Activated CD8-positive, alpha-beta memory T cell treated with anti-CD3 and anti-CD28 coated beads, Interleukin-2, amount 50 U/mL, for 1 hour (primary cell): ENCODE data around the gene SZT2.
"Not testable (repeated sequence)": the region's sequence is repeated elsewhere in the genome, so short reads cannot be mapped to it uniquely, and the experiment has no call there.

ENCODE experiments used
- DNase-seq: peaks from one replicate; pipeline ENCODE4 v3.0.0-alpha.2; 2020; ENCODE audit errors: extremely low read depth

SZT2 gene

DNA sequence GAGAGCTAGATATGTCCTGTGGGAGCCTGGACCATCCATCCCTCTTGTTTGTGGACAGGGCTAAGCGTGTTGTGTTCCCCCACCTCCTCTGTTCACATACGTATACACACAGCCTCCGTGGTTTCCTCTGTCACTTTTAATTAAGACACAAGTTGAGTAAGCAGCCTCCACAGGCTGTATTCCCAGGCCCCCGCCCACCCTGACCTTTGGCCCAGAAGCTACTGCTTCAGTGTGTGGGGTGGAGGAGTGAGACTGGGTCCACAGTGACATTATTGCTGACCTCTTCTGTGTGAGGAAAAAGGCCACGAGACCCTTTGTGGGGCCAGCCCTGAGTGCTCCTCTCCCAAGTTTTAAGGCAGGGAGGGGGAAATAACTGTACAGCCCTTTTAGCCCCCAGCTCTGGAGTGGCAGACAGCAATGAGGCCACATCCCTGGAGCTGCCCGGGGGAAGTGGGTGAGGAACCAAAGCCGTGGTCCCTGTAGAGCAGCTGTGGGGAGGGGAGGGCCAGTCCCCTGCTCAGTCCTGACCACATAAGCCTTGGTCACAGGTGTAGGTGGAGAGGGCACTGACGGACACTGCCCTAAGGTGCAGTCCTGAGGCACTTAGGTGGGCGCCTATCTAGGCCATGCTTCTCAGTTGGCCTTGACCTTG is 26.3 kb upstream of the SZT2 start:
- no peak for DNase-seq

DNA sequence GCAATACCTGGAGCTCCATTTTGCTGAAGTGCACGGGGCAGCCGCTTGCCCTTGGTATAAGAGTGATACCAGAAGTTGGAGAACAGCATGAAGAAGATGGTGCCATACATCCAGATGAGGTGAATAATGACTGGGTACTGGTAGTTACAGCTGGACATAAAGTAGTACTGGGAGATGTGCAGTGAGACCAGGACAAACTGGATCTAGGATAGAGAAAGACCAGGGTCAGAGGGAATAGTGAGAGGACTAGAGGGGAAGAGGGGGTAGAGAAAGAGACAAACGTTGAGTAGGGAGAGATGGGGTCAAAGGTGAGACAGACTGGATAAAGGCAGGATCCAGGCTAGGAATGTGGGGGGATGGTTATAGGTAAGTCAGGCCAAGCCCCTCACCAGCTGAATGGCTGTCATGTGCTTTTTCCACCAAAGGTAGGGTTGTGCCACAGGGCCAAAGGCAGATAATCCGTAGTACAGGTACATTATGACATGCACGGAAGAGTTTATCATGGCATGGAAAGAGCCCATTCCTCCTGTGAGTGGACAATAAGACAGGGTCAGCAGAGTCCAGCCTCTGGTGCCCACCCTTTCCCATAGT is 25.7 kb upstream of the SZT2 start:
- DNase-seq, result no peak

DNA sequence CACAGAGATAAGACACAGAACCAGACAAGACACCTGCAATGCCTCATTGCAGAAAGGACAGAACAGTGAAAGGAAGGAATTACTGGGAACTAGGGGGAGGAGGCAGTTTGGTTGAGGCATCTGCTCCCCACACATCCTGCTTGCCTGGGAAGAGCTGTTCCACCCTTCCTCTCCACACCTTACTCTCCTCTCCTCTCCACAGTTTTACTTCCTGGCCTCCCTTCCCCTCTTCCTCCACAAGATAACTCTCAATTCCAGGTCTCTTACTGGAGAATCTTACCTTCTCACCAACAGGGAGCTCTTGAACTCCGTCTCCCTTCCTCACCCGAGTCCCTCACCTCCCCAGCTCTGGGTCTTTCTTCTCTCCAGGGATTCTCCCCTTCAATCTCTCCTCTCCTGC is 24.0 kb upstream of the SZT2 start:
- DNase-seq, result no peak

DNA sequence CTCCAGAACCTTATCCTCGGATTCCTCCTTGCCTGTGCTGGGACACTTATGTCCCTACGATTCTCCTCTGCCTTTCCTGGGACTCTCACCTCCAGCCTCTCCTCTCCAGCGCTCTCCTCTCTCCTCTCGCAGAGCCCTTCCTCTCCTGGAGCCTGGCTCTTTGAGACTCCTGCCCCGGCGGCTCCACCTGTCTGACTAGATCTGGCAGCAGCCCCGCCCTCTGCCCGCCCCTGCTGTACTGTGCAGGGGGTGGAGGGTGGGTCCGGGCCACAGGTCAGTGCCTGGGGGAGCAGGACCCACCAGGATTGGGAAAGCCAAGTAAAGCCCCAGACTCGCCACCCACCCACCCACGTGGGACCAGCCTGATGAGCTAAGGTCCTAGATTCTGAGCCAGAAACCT is 23.5 kb upstream of the SZT2 start:
- DNase-seq, result no peak

DNA sequence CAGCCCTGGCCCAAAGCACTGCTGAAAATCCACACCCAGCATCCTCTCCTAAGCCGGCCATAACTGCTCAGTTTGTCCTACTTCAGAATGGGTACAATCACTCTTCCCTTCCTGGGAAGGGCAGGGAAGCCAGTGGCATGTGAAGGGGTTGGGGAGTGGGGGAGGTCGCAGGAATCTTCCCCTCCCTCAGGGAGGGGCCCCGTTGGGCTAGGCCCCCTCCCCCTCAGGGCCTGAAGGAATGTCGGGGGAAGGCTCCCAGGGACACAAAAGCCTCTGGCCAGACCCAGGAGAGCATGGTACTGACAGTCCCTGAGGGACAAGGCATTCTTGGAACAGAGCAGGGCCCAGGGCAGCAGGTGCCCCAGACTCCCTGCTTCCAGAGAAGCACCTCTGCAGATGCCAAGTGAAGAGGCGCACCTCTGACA is 23.1 kb upstream of the SZT2 start:
- no peak for DNase-seq

DNA sequence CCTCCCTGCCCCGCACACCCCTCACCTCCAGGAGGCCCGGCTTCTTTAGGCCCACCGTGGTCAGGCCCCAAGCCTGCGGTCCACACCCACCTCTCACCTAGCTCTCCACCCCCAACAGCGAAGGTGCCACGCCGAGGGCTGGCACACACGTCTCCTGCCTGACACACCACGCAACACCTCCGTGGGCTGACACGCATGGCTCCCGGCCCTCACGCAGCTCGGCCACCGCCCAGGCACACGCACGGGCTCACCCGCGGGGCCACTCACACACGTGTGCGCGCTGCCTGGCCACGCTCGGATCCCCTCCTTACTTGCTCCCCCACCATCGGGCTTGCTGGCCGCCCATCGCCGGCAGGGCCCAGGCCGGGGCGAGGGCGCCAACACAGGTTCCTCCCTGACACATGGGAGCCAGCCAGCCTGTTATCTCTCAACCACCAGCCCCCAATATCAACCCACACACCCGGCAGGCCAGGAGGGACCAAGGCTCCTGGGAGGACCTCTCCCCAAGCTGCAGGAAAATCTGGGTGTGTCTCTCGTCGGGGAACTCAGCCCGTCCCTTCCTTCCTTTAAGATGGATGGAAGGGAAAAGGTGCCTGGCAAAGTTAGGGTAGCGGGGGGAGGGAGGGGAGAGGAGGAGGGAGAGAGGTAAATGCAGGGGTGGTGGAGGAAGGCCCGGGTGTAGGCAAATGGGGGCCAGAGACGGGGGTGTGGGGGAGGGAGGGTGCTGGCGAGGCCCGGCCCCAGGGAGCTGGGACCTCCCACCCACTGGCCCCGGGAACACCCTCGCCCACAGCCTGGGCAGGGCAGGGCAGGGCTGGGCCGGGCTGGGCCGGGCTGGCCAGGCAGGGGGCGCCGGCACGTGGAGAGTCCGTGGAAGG is 22.4 kb upstream of the SZT2 start:
- no peak for DNase-seq

DNA sequence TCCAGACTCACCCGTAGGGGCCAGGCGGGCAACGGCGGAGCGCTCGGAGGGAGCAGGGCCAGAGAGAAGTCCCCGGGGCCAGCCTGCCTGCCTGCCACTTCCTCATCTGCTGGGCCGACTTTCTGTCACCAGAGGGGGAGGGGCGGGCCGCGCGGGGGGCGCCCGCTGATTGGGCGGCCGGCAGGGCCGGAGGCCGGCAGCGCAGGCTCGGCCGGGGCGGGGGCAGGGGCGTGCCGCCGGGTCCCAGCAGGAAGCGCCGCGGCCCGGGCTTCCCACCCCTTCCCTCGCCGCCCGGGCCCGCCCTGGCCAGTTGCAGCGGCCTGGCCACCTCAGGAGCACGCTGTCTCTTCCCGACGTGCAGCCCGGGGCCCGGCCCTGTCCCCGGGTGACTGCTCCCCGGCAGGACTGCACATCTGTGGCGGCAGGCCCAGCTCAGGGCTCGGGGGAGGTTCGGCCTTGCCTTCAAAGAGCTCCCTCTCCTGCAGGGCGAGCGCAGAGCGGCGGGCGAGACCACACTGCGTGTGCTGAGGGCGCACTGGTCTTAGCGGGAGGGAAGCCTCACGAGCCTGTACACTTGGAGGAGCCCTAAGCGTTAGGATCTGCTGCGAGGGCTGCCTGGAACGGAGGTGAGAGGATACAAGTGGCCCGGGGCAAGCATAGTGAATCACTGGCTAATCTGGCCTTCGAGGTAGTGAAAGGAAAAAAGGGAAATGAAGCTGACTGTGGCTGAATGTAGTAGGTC is 21.6 kb upstream of the SZT2 start, which contains the start of gene ELOVL1:
TSS of gene ELOVL1 (minus strand) at position 108 of the 742 bp plus-strand sequence. CDS start 2,402 bp downstream, outside the sequence.
- DNase-seq, result no peak

DNA sequence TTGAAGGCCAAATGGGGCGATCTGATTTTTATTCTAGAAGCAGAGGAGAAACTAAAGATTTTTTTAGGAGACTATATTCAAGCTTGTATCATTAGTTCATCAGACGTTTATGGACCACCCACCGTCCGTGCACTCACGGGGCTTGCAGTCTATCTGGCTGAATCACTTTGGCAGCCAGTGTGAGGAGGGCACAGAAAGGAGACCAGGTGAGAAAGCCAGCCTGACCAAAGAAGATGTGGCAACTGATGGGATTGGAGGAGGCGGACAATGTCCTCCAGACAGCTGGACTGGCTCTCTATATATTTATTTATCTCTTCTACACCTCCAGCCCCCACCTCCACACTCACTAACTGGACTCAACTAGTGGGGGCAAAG is 21.1 kb upstream of the SZT2 start:
- no peak for DNase-seq

DNA sequence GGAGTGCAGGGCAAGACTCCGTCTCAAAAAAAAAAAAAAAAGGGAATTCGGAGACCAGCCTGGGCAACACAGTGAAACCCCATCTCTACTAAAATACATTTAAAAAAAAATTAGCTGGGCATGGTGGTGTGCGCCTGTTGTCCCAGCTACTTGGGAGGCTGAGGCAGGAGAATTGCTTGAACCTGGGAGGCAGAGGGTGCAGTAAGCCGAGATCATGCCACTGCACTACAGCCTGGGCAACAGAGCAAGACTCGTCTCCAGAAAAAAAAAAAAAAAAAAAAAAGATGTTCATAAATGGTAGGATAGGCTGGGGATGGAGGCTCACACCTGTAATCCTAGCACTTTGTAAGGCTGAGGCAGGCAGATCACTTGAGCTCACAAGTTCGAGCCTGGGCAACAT is 19.9 kb upstream of the SZT2 start:
- DNase-seq, result not testable (repeated sequence)

DNA sequence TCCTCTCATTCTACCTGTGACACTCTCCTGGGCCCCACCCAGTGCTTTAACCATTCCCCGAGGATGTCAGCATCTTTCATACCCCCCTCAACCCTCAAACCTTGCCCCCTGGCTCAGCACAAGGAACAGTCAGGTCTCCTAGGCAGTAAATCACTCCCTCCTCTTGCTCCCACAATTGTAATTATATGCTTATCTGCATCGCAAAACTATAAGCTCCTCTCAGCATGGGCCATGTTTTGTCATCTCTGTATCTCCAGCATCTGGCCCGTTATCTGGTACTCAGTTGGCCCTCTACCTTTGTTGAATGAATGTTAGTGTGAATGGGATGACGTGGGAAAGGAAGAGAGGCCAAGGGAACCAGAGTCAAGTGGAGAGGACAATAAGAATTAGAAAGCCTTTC is 19.1 kb upstream of the SZT2 start:
- no peak for DNase-seq

DNA sequence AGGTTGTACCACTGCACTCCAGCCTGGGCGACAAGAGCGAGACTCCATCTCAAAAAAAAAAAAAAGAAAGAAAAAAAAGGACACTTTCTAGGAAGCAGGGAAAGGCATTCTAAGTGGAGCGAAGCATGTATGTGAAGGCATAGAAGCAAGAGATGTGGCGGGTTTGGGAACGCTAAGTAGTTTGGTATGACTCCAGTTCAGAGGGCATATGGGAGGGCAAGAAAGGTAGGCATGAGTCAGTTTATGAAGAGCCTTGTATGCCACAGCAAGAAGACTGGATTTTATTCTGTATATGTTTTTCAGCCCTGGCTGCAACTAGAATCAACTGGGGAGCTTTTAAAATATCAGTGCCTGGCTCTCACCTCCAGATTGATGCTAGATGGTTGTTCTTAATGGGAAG is 17.5 kb upstream of the SZT2 start:
- no peak for DNase-seq

DNA sequence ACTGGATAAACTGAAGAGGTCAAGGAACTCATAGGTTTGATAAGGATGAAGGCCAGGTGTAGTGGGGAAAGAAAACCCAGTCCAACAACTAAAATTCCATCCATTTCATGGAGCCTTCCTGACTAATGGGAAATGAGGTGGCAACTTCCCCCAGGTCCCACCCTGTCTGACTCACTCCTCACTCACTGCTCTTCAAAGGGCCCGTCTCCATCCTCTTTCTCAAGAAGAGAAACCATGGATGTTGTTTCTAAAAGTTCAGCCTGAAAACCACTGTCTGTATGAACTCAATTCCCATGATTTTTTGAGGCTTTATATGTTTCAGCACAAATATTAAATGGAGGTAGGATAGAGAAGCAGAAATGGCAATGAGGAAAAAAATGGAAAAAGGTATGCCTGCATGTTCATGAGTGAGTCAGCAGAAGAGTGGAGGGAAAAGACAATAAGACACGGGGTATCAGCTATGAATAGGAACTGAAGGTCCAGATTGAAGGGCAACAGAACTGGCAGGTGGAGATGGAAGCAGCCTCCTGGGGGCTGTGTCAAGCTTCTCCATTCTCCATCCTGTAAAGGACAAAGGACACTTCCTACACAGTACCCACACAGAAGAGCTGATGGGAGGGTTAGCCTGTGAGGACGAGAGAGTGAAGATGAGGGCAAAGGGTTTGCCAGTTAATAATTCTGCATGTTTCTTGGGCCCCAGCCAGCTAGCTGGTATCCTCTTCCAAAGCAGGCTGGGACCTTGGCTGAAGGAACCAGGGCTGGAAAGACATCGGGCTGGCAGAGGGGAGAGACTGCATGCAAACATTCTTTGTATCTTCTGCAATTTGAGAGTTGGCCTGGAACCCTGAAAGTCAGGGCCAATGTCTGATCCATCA is 16.4 kb upstream of the SZT2 start:
- DNase-seq, result no peak

DNA sequence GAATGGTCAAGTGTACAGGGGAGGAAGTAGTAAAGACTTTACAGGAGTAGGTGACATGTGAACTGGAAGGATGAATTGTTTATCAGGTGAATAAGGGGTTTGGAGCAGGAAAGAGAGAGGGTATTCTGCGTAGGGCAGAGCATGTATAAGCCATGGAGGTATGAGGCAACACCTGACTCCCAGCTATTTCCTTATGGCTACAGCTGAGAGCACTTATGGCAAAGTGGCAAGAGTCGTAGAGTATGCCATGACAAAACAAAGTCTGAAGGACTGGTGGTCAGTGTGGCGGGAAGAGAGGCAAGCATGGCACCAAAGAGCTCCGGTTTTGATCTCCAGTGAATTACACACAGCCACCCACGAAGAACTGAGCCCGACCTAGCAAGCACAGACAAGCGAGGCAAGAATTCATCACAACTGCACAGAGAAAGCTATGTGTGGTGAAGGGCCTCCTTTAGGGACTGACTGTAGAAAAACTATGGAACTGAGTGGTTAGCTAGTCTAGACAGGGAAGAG is 12.9 kb upstream of the SZT2 start:
- DNase-seq, result no peak

DNA sequence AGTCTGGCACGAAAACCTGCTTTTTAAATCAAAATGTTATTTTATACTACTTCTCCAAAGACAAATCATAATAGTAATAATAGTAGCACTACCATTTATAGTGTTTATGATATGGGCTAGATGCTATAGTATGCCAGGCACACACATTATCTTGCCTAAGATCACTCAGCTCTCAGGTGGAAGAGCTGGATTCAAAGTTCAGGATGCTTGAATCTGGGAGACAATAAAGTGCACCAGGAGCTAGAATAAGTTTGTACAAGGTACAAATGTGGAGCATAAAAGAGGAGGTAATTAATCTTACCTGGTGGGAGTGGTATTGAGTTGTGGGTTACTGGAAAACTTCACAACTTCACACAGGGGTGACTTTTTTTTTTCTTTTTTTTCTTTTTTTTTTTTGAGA is 11.9 kb upstream of the SZT2 start:
- DNase-seq, result no peak

DNA sequence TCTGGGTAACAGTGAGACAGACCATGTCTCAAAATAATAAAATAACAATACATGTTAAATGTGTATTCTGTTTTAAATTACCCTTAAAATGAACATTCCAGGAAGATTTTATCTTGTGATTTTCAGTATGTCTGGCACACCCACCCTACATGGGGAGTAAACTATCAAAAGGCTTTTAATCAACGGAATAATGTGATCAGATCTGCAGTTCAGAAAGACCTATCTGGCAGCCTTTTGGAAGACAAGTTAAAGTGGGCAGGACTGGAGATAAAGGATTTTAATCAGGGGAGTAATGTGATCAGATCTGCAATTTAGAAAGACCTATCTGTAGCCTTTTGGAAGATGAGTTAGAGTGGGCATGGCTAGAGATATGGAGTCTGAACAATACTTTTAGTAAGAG is 10.2 kb upstream of the SZT2 start:
- DNase-seq, result no peak

DNA sequence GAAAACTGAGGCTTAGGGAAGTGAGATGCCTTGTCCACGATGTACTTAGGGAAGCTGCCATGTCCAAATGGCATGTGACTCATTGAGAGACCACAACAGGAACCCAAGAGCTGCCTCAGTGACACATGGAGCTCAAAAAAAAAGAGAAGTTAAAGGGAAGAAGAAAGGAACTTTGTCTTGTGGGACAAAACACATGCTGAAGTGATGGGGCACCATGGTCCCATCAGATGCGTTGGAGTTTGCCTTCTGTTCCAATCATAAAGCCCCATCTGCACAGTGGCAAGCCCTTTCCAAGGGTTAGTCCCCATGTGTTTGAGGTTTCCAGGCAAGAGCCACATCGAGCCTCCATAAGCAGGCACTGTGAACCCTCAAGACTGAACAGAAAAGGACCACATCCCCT is 8.1 kb upstream of the SZT2 start:
- DNase-seq, result no peak

DNA sequence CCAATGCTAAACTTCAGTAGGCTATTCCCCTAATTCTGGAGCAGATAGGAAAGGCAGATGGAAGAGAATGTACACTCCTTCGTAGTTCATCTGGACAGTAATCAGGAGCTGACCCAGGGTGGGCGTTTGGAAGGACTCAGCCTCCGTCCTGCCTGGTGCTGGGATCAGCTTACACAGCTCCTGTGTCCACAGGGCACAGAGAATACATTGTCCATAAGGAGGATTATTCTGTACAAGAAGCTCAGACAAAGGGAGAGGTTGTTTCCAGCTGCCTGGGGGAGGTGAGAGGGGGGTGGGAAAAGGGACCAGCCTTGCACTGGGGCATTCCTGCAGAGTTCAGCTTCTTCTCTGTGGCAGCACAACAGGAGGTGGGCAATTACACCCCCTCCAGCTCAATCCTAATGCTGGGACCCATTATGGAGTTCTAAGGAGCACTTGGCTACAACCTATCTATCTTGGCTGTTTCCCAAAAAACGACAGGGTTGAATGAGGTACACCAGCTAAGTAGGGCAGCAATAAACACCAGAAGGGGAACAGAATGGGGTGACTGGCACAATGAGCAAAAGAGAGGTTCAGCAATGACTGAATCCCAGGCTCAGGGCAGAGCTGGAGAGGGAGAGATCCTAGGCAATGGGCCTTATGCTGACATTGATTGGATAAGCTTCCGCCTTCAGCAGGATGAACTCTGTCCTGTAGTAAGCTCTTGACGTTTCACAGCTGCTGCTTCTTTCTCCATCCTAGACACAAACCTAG is 7.5 kb upstream of the SZT2 start:
- DNase-seq, result no peak

DNA sequence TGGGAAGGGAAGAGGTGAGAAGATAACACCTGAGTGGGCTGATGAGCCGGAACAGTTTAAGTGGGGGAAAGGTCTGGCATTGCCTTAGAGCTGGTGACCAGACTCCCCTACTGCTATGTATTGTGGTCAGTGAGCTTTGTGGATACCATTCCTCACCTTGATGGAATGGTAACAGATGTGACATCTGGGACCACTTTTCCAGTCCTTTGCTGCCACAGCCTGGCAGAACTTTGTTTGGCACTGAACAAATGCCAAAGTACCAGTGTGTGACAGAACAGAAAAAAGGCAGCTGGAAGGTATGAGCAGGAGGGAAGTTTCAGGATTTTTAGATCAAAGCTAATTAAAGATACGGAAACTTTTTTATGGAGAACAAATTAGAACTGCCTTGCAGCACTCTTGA is 6.2 kb upstream of the SZT2 start:
- DNase-seq, result no peak

DNA sequence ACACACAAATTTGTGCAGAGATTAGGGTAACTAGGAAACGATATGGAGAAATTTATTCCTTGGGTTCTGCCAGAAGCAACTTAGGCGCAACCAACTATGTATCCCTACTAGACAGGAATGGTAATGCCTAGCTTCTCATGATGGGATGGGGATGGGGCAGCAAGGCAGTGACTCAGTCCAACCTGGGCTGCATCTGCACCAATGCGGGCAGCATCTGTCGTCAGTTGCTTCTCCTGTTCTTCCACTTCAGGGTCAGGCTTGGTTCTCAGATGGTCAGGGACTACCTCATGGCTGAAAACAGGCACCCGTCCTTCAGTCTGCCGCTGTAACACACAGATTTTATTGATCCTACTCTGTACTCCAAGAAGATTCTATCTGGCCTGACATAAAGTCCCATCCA is 3.0 kb upstream of the SZT2 start:
- DNase-seq, result no peak

DNA sequence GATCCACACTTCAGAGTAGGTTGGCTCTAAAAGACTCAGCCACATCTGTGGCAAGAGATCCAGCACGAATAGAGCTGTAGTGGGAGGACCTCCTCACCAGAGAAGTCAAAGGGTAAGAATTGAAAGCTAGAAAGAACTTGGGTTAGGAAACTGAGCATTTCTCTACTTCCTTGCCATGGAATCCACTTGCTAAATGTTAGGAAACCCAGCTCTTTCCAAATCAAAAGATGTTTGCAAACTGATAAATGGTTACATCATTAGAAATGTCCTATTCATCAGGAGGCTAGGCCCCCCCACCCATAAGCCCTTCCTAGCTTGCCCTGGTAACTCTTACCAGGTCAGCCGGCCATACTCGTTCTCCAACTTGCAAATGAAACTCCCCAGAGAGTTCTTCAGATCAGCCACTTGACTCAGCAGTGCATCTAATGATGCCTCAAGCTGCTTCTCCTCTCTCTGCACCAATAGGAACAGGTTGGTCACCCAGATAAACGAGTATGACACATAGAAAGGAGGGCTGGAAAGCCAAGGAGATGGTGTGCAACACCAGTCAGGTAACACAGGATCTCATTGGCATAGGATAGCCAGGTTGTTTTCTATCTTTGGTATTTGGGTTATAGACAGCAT is 1.6 kb upstream of the SZT2 start:
- DNase-seq, result no peak
